HG03457 (cell line): ENCODE data around the gene ZNF726.
"Not testable (repeated sequence)": the region's sequence is repeated elsewhere in the genome, so short reads cannot be mapped to it uniquely, and the experiment has no call there.

ENCODE experiments used
- ATAC-seq: cut with Tn5 transposase; IDR thresholded peaks from one replicate; pipeline ENCODE4 v1.9.1; 2021; ENCODE audit warnings: moderate number of reproducible peaks; ENCODE audit not compliant: unreplicated experiment

The ZNF726 gene

DNA sequence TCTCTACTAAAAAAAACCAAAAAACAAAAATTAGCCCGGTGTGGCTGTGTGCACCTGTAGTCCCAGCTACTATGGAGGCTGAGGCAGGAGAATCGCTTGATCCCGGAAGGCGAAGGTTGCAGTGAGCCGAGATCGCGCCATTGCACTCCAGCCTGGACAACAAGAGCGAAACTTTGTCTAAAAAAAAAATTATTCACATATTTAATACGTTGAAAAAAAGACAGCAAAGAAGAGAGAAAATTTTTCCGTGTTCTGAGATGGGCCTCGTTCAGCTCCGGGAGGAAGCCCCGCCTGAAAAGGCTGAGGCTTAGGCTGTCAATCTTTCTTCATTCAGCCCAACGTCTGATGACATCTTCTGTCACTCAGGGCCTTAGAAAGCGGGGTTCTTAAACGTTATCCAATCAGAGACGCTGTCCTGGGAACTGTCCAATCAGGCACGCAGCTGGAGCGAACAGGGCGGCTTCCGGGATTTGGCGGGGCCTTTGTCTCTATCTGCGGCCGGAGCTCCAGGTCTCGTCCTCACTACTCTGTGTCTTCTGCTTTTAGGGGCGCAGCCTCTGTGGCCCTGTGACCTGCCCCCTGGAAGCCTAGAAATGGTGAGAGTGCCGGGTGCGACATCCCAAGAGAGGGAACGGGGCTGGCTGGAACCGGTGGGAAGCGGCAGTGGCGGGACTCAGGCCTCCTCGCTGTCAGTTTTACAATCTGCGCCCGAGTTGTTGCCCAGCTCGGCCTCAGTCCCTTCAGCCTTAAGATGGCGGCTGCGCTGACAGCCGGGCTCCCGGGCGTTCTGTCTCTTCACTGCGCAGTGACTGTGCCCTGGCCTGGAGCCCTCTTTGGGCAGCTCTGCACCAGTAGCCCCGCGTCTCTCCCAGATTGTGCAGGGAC lies at the start of gene ZNF726:
ZNF726 (plus strand) TSS at position 485 of the 885 bp plus-strand sequence; CDS start at position 594, 109 bp downstream.
- peak; percentile 89 for ATAC-seq

- ATAC-seq = no peak
These were observed 46.8 kb upstream of the ZNF726 start for GRCh38 chr19:23867895-23868294.

- no peak for ATAC-seq
These were observed 46.1 kb upstream of the ZNF726 start for GRCh38 chr19:23868630-23869029.

DNA sequence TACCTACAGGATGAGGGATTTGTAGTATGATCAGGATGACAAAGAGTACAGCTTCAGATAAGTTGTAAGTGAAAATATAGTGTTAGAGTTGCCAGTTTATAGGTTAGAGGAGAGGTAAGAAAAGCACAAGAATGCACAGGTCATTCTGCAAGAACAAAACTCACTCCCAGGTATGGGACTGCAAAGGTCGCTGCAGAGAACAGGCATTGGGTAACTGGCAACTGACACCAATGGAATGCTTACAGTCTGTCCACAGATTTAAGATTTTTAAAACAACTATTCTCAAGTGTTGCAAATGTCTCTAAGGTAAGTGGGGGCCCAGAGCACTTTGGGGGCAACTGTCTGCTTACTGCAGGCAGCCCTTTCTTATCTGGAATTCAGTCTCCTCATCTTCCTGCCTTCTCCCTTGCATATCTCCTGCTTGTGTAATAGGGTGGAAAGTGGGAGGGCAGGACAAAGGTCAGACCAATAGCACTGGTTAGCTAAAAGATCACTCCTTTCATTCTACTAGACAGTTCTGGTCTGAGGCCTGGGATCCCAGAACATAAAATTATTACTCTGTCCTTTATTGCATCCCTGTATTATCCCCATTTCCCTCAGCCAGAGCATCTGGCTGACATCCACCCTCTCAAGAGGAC lies 42.3 kb upstream of the ZNF726 start:
- no peak for ATAC-seq

- ATAC-seq = no peak
These were observed 38.4 kb upstream of the ZNF726 start for GRCh38 chr19:23876261-23876660.

DNA sequence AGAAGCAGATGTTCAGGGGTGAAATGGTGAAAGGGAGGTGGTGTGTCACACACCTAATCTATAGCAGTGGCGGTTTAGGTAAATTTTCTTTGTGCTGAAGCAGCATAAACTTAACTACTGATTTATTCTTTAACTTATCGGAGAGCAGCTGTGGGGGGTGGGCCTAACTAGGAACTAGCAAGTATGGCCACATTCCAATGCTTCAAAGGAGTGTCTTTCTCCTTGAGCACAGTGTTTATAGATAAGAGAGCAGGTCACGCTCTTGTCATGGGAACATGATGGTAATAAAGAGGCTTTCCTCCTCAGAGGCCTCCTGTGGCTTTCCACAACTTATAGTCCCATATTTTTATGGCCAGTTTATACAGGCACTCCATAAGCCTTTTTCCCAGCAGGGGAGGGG lies 37.9 kb upstream of the ZNF726 start:
- not testable (repeated sequence) for ATAC-seq

GRCh38 chr19:23882493-23882892 lies 32.2 kb upstream of the ZNF726 start:
- no peak for ATAC-seq

GRCh38 chr19:23884363-23884762 lies 30.3 kb upstream of the ZNF726 start:
- no peak for ATAC-seq

- ATAC-seq = no peak
These were observed 27.0 kb upstream of the ZNF726 start for GRCh38 chr19:23887642-23888041.

- ATAC-seq = not testable (repeated sequence)
These were observed 18.6 kb upstream of the ZNF726 start for GRCh38 chr19:23896096-23896495.

- ATAC-seq = no peak
These were observed 17.8 kb upstream of the ZNF726 start for GRCh38 chr19:23896912-23897311.

DNA sequence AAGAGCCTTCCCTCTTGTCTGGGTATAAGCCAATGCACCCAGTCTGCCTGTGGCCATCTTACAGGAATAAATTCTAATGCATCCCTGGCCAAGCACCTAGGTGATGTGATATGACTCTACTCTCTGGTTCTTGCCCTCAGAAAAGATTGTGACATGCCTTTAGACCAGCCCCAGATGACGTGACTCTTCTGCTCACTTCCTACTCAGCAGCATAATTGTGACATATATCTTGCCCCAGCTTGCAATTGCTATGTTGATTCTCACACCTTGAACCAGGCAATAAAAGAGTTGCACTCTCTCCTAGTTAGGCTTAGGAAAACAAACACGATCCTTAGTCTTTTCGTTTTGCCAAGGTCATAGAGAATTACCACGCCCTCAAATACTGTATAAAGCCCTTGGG lies 13.3 kb upstream of the ZNF726 start:
- ATAC-seq = no peak

- ATAC-seq = no peak
These were observed 10.3 kb upstream of the ZNF726 start for GRCh38 chr19:23904406-23904805.

GRCh38 chr19:23905771-23906170 lies 8.9 kb upstream of the ZNF726 start:
- ATAC-seq = no peak

- ATAC-seq = no peak
These were observed 7.9 kb upstream of the ZNF726 start for GRCh38 chr19:23906835-23907234.

DNA sequence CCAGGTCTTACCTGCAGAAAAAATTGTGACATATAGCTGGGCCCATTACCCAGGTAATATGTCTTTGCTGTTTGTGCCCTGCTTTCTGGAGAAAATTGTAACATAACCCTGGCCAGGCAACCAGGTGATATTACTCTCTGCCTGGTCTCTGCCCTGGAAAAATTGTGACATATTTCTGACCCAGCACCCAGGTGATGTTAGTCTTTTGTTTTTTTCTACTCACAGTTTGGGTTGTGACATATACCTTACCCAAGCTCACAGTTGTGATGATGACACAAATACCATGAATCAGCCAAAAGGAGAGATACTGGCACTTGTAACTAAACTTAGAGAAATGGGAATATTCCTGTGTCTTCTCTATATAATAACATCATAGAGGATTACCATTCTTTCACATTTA lies 6.5 kb upstream of the ZNF726 start:
- no peak for ATAC-seq

- no peak for ATAC-seq
These were observed 5.5 kb upstream of the ZNF726 start for GRCh38 chr19:23909222-23909621.

- ATAC-seq = no peak
These were observed 755 bp upstream of the ZNF726 start for GRCh38 chr19:23913931-23914330.

DNA sequence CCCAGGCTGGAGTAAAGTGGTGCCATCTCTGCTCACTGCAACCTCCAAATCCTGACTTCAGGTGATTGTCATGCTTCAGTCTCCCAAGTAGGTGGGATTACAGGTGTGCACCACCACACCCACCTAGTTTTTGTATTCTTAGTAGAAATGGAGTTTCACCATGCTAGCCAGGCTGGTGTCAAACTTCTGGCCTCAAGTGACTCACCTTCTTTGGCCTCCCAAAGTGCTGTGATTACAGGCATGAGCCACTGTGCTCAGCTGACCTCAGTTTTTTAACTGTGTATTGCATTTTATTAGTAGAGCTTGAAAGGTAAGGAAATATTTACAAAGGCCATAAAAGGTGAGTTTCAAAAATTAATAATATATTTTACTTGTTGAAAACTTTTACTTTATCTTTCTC lies 2.3 kb downstream of the ZNF726 start:
- no peak for ATAC-seq

DNA sequence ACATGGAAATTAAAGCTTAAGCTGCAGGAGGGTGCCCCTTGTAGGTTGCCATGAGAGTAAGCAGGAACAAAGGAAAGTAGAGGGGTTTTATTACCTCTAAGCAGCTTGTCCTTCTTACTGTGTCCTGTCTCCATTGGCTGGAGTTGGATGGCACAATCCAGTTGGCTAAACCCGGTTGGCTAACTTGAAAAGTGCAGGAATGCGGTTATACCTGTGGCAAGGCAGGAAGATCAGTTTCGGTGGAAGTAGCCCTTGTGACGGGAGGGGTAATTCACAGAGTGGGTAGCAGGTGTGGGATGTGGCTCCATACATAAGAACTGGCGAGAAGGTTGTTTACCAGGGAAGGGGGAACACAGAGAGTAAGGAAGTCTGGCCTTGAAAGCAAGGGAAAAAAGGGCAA lies 3.2 kb downstream of the ZNF726 start:
- ATAC-seq = no peak

DNA sequence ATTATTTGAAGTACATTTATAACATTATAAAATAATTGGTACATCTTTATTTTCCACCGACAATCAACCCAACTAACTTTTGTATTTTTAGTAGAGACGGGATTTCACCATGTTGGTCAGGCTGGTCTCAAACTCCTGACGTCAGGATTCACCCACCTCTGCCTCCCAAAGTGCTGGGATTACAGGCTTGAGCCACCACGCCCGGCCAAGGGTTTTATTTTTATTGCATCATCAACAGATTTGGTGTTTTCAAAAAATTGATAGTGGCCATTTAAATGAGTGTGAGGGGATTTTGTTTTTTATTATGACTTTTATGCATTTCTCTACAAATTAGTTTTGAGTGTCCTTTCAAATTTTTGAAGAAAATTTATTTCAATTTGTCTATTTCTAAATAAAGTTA lies 10.6 kb downstream of the ZNF726 start:
- no peak for ATAC-seq

DNA sequence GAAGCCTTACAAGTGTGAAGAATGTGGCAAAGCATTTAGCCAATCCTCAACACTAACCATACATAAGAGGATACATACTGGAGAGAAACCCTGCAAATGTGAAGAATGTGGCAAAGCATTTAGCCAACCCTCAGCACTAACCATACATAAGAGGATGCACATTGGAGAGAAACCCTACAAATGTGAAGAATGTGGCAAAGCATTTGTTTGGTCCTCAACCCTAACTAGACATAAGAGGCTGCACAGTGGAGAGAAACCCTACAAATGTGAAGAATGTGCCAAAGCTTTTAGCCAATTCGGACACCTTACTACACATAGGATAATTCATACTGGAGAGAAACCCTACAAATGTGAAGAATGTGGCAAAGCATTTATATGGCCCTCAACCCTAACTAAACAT lies 18.2 kb downstream of the ZNF726 start:
- ATAC-seq = no peak
